ENCODE data around the gene HMGB2. TPM values are rescaled to one million over a fixed set of nuclear protein-coding genes. Genes with fewer than 3 reads are reported as not detected.

HMGB2 gene
- total RNA-seq, 1 experiment from 2014 or later: 290 TPM

DNA sequence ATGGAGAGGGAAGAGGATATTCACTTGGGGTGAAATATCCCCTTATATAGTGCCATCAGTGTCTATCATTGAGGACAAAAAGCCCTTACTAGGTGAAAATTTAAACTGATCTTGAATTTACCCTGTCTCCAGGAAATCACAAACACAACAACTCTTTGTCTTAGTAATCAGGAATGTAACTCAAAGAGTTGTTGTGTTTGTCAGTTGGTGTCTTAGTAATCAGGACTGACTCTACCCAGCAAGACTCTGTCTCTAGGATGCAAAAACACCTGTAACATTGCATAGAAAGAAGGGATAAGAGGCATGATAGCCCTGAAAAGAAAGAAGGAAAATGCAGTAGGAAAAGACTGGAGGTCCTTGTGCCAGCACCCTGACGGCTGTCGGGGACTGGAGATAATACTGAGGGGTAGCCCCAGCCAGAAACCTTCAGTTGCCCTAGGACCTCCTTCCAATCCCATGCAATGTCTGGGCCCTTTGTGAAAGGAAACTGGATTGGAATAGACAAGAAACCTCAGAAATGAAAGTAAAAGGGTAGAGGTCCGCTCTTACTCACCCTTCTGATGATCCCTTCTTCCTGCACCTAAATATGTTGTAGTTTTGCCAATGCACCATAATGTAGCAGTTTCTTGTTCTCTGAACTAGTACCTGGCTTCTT is 45.3 kb downstream of the HMGB2 start:
- DNase-seq (ENCODE audit: low spot score): no peak

DNA sequence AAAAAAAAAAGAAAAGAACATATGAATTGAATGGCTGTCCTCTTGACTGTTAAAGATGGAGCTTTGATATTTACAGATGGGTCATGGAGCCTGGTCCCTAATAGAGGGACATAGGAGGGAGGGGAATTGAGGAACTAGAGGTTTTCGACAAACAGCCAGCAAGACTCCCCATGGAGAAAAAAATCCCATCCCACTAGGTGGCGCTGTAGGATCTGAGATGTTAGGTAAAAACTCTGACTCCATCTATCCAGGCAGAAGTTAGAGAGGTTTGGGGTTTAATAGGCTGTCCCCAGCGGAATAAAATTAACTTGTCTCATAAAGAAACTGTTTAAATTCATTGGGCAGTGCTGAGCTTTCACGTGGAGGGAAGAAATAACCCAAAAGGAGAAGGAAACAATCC is 45.9 kb downstream of the HMGB2 start:
- DNase-seq (ENCODE audit: low spot score): peak; percentile 46

DNA sequence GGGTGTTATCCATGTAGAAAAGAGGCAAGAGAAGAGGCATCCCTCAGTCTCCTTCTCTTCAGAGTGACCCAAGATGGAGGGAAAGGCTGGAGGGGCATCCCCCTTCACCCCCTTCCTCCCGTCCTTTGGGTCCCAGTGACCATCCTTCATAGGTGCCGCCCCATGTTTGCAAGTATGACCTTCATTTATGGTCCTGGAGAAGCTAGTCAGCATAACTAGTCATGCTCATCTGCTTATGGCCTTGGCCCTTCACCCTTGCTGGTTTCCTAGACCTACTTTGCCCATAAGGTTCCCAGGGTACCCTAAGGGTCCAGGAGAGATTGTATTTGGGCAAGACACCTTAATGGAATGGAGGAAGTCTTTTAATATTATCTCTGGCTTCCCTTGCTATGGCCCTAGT is 46.7 kb downstream of the HMGB2 start:
- no peak for DNase-seq (ENCODE audit: low spot score)

DNA sequence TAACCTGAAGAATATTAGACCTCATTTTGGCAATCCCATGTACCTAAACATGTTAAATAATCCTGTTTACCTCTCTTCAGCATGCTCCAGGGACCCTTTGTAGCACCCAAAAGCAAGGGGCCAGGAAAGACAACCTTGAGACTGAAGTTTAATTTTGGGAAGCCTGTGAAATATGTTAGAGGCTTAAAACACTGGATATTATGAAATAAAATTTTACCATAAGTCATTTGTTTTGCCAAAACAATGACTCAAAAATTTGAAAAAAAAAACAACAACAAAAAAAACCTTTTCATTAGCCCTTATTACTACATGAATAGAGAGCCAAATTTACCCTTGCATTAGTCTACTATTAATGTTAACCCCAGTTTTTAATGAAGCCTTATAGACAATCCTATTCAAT is 49.7 kb downstream of the HMGB2 start:
- DNase-seq (ENCODE audit: low spot score): no peak

DNA sequence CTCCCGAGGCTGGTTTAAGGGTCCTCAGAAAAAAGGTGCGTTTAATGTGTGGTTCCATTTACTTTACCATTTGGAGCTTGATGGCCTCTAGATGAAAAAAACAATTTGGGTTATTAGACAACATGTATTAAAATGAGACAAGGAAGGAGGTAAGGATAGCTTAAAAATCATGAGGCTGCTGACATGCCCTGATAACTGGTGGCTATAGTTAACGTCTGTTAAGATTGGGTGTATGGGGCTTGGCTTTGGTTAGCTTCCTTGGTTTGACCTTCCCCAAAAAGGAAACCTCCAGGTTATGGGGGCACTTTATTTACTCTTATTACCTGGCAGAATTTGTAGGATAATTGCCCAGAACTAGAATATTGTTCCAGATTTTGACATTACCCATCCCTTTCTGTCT is 51.5 kb downstream of the HMGB2 start:
- DNase-seq (ENCODE audit: low spot score): no peak

GRCh38 chr4:173282256-173282562 is 51.9 kb downstream of the HMGB2 start:
- DNase-seq (ENCODE audit: low spot score): no peak

DNA sequence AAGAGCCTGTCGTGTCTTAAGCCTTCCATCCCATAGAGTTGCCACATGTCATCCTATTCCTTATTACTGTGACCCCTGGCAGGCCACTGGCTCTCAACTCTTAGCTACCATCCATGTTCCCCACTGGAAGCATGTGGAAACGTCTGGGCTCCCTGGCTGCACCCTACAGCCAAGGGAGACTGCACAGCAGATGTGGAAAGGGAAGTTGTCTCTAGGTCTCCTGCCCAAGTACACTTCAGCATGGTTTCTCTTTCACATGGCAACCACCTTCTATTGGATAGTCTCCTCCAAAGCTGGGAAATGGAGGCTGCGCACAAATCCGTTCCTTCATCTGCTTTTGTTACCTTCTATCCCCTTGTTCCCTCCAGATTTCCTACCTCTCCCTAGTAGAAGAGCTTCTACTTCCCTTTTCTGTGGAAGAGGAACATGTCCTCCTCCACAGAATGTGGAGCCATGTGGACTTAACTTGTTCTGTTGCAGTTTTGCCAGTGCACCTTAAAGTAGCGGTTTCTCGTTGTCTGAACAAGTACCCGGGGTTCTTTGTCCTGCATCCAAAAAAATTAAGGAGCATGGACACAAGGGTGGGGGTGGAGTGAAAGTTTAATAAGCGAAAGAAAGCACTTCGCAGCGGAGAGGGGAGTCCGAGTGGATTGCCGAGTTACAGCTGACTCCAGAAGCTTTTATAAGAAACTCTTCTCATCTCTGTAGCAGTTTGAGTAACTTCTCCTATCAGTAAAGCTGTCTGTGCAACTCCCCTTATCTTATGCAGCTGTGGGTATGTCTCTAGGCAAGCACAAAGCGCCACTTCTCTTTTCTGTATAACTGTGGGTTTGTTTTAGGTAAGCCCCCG is 52.5 kb downstream of the HMGB2 start:
- DNase-seq (ENCODE audit: low spot score): no peak

Other genes starting within 250 kb of the HMGB2 start
- 43.2 and 48.9 TPM in 2 replicates for gene GALNT7, start 165.5 kb downstream of the HMGB2 start, total RNA-seq (2014; rRNA removed; shearing (Covaris generic))
- gene SAP30, start 36.6 kb upstream of the HMGB2 start, total RNA-seq (2014; rRNA removed; shearing (Covaris generic)): 69.5 and 80.4 TPM in 2 replicates
- gene SCRG1, start 64.8 kb upstream of the HMGB2 start, total RNA-seq (2014; rRNA removed; shearing (Covaris generic)): not detected in 2 replicates
- 0.19 and 0.50 TPM in 2 replicates for gene HAND2, start 195.9 kb upstream of the HMGB2 start, total RNA-seq (2014; rRNA removed; shearing (Covaris generic))

Data from A172 (cell line).